ENCODE data around the gene RPGRIP1.

GRCh38 chr14:21275261-21275858, 4.5 kb upstream of the RPGRIP1 start:
- TF ChIP-seq CTCF (IDR thresholded peaks at IDR 0.05) (no peak), POLR2A (IDR thresholded peaks at IDR 0.05) (no peak)
